Effector CD8-positive, alpha-beta T cell (primary cell): ENCODE results near the gene PRDM5.
"Not testable (repeated sequence)": the region's sequence is repeated elsewhere in the genome, so short reads cannot be mapped to it uniquely, and the experiment has no call there.

Experiments used
- DNase-seq: peaks from one replicate; lab custom pipeline; 2025; lab: John Stamatoyannopoulos, UW

Gene PRDM5

GRCh38 chr4:120753854-120754253 lies 168.7 kb downstream of the PRDM5 start:
- DNase-seq, result no peak

DNA sequence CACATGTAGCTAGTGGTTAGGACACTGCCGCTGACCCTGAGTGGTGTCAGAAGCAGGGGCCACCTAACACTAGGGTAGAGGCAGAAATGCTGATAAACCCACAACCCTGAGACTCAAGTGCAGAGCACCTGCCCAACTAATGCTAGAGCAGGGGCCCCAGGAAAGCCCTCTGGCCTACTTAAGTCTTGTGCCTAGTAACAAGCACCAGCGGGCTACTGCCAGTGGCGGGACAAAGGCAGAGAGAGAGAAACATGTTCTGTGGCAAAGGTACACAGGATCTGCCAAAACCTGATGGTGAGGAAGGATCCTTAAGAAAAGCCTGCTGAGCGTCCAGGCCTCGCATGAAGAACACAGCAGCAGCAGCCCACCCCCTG lies 172.4 kb downstream of the PRDM5 start:
- no peak for DNase-seq

GRCh38 chr4:120749445-120750151 lies 172.9 kb downstream of the PRDM5 start:
- DNase-seq, result no peak

DNA sequence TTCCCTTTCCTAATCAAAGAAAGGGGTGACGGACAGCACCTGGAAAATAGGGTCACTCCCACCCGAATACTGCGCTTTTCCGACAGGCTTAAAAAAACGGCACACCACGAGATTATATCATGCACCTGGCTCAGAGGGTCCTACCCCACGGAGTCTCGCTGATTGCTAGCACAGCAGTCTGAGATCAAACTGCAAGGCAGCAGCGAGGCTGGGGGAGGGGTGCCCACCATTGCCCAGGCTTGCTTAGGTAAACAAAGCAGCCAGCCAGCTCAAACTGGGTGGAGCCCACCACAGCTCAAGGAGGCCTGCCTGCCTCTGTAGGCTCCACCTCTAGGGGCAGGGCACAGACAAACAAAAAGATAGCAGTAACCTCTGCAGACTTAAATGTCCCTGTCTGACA lies 180.9 kb downstream of the PRDM5 start:
- not testable (repeated sequence) for DNase-seq

GRCh38 chr4:120736312-120736711 lies 186.2 kb downstream of the PRDM5 start:
- DNase-seq, result no peak

- no peak for DNase-seq
These were observed 188.6 kb downstream of the PRDM5 start for GRCh38 chr4:120733968-120734367.

DNA sequence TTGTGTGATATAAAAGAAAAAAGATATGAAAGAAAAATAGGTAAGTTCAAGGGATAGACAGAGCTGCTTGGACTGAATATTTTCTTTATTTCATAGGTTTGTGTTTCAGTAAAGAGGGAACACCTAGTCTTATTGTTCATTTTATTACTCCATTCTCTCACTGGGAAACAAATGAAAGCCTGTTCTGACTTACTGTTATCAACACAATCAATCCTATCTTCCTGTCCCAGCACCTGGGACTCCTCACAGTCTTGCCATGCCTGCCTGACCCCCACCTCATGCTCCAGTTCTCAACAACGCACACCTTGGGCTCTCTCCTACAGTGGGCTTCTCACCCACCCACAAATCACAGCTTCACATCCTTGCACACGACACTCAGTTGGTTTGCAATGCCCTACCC lies 189.5 kb downstream of the PRDM5 start:
- no peak for DNase-seq

- no peak for DNase-seq
These were observed 191.0 kb downstream of the PRDM5 start for GRCh38 chr4:120731561-120731960.

DNA sequence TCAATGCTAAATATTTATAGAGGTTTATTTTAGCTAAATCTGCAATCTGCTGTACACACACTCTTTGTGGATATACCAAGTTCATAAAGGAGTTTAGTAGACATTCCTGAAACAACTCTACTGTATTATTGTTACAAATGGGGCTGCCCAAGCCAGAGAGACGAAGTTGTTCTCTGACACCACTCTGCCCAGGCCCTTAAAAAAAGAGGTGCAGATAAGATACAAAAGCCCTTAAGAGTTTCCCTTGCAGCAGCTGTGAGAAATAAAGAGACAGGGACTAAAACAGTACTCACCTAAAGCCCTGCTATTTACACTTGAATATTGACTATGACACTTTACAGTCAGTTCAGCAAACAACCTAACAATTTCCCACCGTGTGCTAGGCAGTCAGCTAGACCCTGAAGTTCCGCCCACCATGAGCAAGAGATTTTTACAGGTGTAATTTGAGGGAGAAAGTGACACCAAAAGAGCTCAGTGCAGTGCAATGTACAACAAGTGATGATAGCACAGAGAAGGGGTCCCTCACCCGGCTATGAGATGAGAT lies 191.7 kb downstream of the PRDM5 start:
- no peak for DNase-seq

DNA sequence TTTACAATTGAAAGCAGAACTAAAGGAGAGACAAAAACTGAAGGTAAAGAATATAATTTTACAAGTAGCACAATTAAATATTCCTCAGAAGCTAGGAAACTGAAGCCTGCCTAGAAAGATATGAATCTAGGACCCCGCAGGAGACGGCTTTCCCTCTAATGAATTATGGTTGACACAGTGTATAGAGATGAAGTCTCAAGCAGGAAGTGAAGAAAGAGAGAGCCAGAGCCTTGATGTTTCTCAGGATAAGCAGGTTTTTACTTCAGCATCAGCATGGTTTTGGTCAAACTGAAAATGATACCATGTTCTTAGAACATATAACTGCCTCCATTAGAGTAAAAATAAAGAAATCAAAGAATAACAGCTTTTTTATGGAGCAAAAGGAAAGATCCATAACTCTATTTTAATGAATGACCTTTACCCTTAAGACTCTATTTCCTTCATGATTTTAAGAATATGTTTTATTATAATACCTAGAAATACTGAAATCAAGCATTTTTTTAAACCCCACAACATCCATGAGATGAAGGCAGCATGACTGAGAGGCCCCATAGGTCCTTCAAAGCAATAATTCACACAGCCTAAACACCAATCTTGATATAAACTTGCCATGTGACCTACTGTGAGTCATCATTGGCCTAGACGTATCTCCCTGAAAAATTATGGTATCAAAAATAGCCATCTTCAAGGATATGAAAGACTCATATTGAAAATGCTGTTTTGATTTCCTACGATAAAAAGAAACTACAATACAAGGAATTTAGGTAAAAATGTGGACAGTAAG lies 193.4 kb downstream of the PRDM5 start:
- DNase-seq, result no peak

DNA sequence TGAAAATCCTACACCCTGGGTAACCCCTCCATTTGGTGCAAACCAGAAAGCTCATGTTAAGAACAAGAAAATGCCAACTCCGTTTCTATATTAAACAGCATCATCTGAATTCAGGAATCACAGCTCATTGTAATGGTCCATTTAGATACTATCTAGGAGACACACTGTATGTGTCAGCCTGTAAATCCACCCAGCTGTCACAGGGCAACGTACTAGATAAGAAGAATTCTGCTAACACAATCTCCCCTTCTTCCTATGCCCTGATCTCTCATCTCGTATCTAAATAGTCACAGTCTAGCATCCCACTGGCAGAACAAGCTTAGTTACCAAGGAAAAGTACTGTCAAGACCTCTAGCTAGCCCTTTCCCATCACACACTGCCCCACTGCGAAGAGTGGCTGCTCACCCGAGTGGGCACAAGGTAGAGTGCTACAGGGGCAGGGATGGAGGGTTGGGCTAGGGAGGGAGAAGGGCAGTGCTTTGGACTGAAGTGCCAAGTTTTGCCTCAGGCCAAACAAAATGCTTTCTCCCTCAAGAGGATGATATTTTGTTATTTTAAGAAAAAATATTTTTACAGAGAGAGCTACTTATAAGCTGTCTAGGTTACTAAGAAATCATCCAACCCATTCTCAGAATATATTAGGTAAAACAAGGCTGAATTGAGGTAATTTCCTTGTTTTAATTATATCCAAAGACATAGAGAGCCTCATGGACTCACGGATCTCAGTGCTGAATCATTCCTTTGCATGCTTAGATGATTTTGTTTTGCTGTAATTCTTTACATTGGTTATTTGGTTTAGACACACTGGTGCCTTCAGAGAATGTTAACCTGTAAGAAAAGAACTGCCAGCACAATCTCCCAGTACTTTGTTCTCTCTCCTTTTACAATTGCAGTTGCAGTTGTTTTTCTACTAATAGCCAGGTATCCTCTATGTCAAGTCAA lies 196.6 kb downstream of the PRDM5 start:
- DNase-seq, result no peak

- no peak for DNase-seq
These were observed 197.9 kb downstream of the PRDM5 start for GRCh38 chr4:120724656-120725055.

DNA sequence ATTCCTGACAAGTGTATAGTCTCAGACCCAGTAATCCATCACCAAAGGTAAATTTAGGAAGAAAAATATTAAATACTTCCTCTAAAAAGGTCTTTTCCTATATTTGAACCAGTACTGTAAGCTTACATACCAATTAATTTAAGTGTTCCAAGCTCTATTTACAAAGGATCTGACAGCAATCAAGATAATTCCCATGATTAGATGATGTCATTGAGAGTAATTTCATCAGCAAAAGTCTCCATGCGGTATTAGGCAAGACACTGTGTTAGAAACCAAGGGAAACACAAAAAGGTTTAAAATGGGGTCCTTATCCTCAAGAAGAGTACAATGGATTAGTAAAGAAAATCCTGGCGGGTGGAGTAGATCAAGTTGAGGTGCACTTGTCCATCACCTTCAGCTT lies 198.5 kb downstream of the PRDM5 start:
- no peak for DNase-seq

DNA sequence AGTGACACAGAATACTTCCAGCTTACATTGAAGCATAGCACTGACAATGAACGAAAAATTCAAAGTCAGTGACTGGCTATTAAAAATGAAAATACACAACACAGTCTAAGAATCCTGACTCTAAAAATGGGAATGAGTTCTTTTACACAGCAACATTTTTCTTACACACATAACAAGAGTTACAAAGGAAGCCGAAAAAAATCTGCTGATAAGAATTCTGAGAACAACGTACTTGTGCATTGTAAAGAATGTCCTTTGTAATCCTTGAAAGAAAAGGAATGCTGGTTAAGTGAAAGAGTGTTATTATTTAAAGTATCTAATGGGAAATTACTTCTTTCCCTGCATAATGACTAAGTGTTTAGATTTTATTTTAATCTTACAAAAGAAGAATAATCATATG lies 199.4 kb downstream of the PRDM5 start:
- DNase-seq, result no peak

DNA sequence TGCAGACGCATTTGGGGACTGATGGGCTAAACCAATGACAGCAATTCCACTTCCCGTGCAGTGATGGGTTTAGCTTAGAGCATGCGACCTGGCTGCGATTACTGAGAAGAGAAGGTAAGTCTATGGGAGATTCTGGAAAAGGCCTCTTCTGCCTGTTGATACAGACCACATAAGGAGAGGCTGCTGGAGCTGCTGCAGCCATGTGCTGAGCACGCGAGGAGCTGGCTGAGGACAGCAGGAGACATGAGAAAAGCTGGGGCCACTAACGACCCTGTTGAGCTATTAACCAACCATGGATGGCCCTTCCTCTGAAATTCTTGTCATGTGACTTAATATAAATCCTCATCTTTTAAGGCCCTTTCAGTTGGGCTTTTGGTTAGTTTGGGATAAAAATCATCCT lies 199.9 kb downstream of the PRDM5 start:
- DNase-seq, result no peak

GRCh38 chr4:120720354-120720934 lies 202.1 kb downstream of the PRDM5 start:
- no peak for DNase-seq

DNA sequence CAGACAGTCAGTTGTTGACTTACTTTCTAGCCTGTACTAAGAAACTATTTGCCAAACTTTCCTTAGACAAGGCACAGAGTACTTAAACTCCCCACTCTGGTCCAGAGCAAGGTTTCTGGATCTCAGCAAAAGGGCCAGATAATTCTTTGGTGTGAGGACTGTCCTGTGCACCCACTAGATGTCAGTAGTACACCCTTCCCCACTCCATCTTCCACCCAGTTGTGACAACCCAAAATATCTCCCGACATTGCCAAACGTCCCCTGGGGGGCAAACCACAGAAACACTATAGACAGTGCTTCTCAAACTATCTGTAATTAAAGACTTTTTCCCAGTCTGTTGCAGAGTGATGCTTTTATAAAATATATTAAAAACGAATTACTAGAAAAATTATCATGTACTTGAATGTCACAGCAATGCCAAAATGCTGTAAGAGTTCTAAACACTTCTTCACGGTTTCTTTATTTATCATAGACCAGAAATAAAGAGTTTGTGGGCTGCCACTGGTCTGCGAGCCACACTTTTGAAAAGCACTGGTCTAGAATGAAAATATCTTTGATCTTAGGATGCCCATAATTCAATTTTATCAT lies 203.5 kb downstream of the PRDM5 start:
- DNase-seq, result no peak

DNA sequence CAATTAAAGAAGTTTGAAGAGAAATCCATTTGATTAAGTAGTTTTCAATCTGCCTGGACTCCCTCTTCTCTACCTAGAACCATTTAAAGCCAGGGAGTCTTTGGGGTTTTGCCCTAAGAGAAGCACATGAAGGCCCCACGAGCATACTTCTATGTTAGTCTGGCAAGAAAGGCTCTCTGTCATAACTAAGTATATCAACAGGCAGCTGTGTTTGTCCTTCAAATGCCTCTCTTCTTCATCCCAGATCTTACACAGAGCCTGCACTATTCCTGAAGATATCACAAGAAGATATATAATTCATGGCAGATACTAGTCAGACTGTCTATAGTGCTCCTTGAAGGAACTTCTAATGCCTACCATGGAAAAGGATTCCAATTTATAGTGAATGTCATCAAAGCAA lies 206.2 kb downstream of the PRDM5 start:
- no peak for DNase-seq

GRCh38 chr4:120714417-120715010 lies 208.0 kb downstream of the PRDM5 start:
- DNase-seq, result no peak

GRCh38 chr4:120709991-120710390 lies 212.5 kb downstream of the PRDM5 start:
- DNase-seq, result no peak

DNA sequence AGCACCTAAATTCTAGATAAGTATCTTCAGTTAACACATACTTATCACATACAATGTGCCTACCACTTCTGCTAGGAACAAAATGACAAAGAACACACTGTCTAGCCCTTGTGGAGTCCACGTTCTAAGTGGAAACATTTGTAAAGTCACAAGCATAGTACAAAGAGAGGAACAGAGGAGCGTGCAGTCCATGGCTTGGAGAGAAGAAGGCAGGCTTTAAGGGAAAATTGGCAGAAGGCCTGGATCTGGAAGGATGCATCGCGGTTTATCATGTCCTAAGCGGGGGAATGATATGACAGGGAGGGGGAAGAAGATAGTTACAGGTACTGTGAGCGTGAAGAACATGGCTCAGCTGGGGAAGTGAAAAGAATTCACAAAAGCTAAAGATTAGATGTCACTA lies 218.0 kb downstream of the PRDM5 start:
- no peak for DNase-seq
